GM10847 (cell line): ENCODE measurements around the gene CEL.
"Not testable (repeated sequence)": the region's sequence is repeated elsewhere in the genome, so short reads cannot be mapped to it uniquely, and the experiment has no call there.

Experiments
- POLR2A ChIP-seq: IDR thresholded peaks from 2 replicates; pipeline ENCODE4 v1.6.1; 2011; ENCODE audit not compliant: insufficient read length; ENCODE audit errors: extremely low read depth

The CEL gene

DNA sequence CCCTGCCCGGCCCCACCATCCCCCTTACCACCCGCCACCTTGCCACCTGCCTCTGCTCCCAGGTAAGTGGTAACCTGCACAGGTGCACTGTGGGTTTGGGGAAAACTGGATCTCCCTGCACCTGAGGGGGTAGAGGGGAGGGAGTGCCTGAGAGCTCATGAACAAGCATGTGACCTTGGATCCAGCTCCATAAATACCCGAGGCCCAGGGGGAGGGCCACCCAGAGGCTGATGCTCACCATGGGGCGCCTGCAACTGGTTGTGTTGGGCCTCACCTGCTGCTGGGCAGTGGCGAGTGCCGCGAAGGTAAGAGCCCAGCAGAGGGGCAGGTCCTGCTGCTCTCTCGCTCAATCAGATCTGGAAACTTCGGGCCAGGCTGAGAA, at the start of gene CEL:
Gene CEL, plus strand, starts transcription at position 218 of the 382 bp plus-strand sequence. Its CDS starts 22 bp downstream, at position 240.
- not testable (repeated sequence) for TF ChIP-seq POLR2A

- no peak for TF ChIP-seq POLR2A
These were observed 47.1 kb upstream of the CEL start for GRCh38 chr9:133014696-133015095.

GRCh38 chr9:133023117-133023890, 38.5 kb upstream of the CEL start:
- TF ChIP-seq POLR2A = no peak

GRCh38 chr9:133026426-133026825, 35.4 kb upstream of the CEL start:
- TF ChIP-seq POLR2A = no peak

DNA sequence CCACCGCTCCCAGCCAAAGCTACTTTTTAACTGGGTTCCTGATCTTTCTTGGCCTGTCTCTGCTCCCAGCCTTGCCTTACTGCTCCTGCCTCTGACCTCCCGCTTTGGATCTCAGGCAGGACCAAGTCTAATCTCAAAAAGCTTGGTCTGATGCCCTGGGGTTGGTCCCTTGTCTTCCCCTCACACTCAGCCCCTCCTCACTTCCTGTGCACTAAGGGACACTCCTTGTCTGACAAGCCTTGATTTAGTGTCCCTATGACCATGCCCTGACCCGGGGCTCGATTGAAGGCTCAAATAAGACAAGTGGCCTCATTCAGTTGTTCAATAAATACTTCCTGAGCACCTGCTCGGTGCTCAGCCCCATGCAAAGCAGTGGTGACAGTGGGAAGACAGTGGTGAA, 34.6 kb upstream of the CEL start:
- TF ChIP-seq POLR2A = no peak

DNA sequence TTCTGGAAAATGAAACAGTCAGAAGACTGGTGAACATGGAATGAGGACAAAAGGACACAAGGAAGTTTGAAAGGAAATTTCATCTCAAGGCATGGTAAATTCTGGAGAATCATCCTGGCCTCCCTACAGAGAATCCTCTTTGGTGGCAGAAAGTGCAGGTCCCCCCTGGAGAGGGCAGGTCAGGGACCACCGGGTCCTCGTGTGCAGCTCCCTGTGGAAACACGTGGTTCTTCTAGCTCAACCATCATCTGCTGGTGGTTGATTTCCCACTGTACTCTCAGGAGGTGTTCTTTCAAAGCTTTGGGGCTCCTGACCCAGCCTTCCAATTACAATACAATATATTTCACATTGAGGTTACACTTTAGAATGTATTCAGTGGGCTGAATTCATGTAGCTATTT, 33.6 kb upstream of the CEL start:
- no peak for TF ChIP-seq POLR2A

DNA sequence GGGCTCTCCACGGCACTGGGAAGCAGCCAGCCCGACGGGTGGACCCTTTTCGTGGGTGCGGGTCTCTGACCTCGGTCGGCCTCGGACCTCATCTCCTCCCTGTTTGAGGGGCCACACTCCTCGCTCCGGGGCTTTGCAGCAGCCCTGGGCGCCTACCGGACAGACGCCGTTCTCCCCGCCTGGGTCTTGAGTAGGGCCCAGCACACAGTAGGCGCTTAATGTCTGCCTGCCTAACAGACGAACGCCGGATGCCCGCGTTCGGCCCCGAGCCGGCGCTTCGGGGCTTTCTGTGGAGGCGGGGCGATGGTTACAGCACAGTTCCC, 31.8 kb upstream of the CEL start:
- no peak for TF ChIP-seq POLR2A

- TF ChIP-seq POLR2A = peak; percentile 85
These were observed 31.3 kb upstream of the CEL start, which contains the start of gene GTF3C5 for GRCh38 chr9:133030317-133031129. GTF3C5 (plus strand) TSS chr9:133030997; CDS start chr9:133031012, 15 bp downstream.

- TF ChIP-seq POLR2A = no peak
These were observed 30.7 kb upstream of the CEL start for GRCh38 chr9:133031130-133031422.

DNA sequence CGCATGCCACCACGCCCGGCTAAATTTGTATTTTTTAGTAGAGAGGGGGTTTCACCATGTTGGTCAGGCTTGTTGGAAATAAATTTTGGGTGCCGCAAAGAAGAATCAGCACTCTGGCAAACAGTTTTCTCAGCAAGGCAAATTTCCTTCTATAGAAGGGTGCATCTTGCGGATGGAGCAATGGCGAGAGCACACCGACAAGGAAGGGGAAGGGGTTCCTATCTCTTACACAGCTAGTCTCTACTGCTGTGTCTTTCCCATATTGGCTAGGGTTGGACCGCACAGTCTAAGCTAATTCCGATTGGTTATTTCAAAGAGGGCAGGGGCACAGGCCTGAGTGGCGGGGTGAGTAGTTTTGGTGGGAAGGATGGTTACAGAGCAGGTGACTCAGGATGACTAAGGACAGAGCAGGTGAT, 30.3 kb upstream of the CEL start:
- no peak for TF ChIP-seq POLR2A

GRCh38 chr9:133032171-133032570, 29.6 kb upstream of the CEL start:
- TF ChIP-seq POLR2A = no peak

GRCh38 chr9:133035669-133036068, 26.1 kb upstream of the CEL start:
- no peak for TF ChIP-seq POLR2A

- TF ChIP-seq POLR2A = no peak
These were observed 23.8 kb upstream of the CEL start for GRCh38 chr9:133037775-133038515.

- no peak for TF ChIP-seq POLR2A
These were observed 19.8 kb upstream of the CEL start for GRCh38 chr9:133041958-133042357.

DNA sequence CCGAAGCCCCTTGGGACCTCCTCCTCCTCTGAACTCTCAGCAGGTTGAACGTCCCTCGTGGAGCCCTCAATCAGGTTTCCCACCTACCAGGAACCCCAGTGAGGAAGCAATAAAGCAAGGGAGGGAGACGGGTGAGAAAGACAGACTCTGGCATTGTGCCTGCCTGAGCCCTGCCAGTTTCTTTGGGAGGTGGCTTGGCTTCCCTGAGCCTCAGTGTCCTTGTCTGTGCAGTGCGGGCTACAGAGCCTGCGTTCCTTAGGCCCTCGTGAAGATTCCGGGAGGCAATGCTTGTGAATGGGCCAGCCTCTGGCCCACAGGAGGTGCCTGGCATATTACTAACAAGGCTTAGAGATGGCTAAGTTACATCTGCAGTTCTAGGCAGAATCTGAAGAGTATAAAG, 19.1 kb upstream of the CEL start:
- TF ChIP-seq POLR2A = no peak
